NB4 (cell line): ENCODE data around the gene DKK3.

Experiments used
- DNase-seq: peaks from one replicate; pipeline ENCODE4 v3.0.0; 2010; ENCODE audit warnings: low read depth
- H3K4me3 ChIP-seq: one replicate; pipeline ENCODE4 v1.5.1; 2011; ENCODE audit warnings: mild to moderate bottlenecking, low read depth, low read length, moderate library complexity
- MAX ChIP-seq: IDR thresholded peaks from 2 replicates; pipeline ENCODE4 v1.6.1; 2011; ENCODE audit warnings: low read depth, low read length
- MYC ChIP-seq: IDR thresholded peaks from 2 replicates; pipeline ENCODE4 v1.6.1; 2011; ENCODE audit warnings: low read depth, low read length
- POLR2A ChIP-seq: IDR thresholded peaks from 2 replicates; pipeline ENCODE4 v1.6.1; 2011; ENCODE audit warnings: mild to moderate bottlenecking; ENCODE audit not compliant: insufficient read length; ENCODE audit errors: extremely low read depth
- TF ChIP-seq, protein P1 (sequence below): IDR thresholded peaks from one replicate; pipeline ENCODE4 v1.5.1; 2012; ENCODE audit warnings: low read depth, low read length

DKK3 gene

DNA sequence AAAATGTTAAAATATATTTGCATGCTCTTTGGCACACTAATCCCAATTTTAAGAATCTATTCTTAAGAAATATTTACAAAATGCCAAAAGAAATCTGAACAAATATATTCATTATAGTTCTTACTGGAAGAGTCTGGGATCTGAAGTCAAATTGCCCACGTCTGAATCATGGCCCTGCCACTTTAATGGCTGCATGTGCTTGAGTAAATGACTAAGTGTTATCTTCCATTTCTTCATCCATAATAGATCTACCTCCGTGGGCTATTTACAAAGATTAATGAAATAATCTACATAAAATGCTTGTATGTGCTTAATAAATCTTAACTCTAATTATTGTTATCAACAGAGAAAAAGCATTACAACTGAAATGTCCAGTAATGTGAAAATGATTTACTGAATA is 24.5 kb upstream of the DKK3 start:
- H3K4me3 ChIP-seq, result no peak overlapping the region
- no peak for DNase-seq
- TF ChIP-seq POLR2A, result no peak
- TF ChIP-seq, protein P1, sequence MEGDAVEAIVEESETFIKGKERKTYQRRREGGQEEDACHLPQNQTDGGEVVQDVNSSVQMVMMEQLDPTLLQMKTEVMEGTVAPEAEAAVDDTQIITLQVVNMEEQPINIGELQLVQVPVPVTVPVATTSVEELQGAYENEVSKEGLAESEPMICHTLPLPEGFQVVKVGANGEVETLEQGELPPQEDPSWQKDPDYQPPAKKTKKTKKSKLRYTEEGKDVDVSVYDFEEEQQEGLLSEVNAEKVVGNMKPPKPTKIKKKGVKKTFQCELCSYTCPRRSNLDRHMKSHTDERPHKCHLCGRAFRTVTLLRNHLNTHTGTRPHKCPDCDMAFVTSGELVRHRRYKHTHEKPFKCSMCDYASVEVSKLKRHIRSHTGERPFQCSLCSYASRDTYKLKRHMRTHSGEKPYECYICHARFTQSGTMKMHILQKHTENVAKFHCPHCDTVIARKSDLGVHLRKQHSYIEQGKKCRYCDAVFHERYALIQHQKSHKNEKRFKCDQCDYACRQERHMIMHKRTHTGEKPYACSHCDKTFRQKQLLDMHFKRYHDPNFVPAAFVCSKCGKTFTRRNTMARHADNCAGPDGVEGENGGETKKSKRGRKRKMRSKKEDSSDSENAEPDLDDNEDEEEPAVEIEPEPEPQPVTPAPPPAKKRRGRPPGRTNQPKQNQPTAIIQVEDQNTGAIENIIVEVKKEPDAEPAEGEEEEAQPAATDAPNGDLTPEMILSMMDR, result no peak
- TF ChIP-seq MYC, result no peak
- TF ChIP-seq MAX, result no peak

GRCh38 chr11:12031856-12032544 is 23.6 kb upstream of the DKK3 start:
- no peak overlapping the region for H3K4me3 ChIP-seq
- DNase-seq, result no peak
- TF ChIP-seq, protein P1, result no peak
- TF ChIP-seq MAX (no peak), MYC (no peak), POLR2A (no peak)

DNA sequence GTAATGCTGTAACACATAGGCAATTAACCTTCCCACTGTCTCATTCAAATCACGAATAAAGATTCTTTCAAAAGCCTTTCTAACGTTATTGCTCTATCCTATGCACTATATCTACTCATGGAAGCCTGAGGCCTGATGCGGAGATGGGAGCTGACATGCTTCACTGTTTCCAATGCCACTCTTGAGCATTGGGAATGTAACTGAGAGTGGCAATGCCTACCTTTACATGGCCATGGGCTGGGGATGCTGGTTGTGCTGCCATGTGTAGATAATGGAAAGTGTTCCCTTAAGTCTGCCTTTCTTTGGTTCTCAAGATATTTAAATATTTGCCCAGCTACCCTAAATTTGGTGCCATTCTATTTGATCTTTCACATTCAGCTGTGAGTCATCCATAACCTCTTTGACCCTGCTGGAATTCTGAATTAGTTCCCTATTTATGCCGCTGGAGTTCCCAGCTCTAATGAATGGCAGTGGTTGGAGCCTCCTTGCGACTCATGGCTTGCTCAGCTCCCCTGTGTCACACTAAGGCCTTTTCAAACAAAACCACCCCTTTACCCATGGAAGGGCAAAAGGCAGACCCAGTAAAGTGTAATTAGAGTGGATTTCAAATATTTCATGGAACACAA is 21.4 kb upstream of the DKK3 start:
- no peak for DNase-seq
- H3K4me3 ChIP-seq, result no peak overlapping the region
- TF ChIP-seq POLR2A (no peak), MYC (no peak), MAX (no peak)
- TF ChIP-seq, protein P1, result no peak

DNA sequence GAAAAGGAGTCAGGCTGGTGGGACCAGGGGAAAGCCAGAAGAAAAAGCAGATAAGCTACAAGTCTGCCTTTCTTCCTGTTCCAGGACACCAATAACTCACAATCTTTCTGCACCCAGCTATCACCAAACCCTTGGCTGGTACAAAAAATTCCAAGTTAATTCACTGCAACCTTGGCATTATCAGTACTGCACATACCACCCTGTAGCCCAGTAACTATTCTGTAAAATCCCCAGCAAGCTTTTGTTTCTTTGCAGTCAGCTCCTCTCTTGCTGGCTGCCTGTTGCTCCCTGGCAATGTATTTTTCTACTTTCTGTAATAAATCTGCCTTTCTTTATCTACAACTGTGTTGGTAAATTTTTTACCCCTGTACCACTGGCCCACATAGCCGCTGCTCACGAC is 20.7 kb upstream of the DKK3 start:
- DNase-seq, result no peak
- TF ChIP-seq, protein P1, result no peak
- TF ChIP-seq POLR2A (no peak), MYC (no peak), MAX (no peak)
- no peak overlapping the region for H3K4me3 ChIP-seq

DNA sequence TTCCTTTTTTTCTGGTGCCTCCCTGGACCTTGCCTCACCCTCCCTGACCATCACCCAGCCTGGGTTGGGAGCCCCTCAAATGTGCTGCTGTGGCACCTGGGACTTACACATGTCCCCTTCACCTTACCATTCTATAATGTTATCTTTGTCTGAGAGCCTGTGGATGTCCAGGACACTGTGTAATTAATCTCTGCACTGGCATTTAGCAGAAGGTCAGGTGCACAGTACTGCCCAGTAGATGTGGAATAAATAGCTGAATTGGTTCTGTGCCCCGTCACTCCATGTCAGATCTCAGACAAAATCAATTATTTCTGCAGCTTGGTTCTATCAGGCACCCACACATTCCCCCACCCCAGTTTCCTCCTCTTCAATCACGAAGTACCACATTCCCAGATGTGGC is 19.9 kb upstream of the DKK3 start:
- DNase-seq, result no peak
- no peak overlapping the region for H3K4me3 ChIP-seq
- TF ChIP-seq, protein P1, result no peak
- TF ChIP-seq POLR2A, result no peak
- no peak for TF ChIP-seq MAX
- no peak for TF ChIP-seq MYC
